HG03521 (cell line): Measurements from ENCODE around the gene CALHM1.
"Not testable (repeated sequence)": the region's sequence is repeated elsewhere in the genome, so short reads cannot be mapped to it uniquely, and the experiment has no call there.

Experiments
- ATAC-seq: cut with Tn5 transposase; IDR thresholded peaks from one replicate; pipeline ENCODE4 v1.9.1; 2021; ENCODE audit warnings: mild to moderate bottlenecking, moderate library complexity; ENCODE audit not compliant: unreplicated experiment

Gene CALHM1

GRCh38 chr10:103486635-103487409 lies 28.1 kb upstream of the CALHM1 start:
- not testable (repeated sequence) for ATAC-seq

GRCh38 chr10:103481974-103482531 lies 23.4 kb upstream of the CALHM1 start:
- no peak for ATAC-seq

DNA sequence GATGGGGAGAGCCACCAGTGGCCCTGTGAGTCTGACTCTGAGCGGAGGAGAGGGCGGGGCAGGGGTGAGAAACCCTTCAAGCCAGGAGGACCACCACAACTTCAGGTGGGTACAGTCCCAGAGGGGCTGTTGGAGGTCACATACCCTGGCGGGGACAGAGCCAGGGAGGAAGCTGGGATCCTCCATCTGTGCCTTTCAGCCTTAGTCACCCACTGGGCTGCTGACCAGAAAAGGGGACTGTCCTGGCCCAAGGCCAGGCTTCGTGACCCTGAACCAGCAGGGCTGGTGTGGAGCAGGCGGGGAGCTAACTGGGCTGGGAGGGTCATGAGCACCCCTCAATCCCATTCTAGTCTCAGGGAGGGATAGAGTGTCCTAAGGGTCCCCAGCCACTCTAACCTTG lies 21.8 kb upstream of the CALHM1 start:
- ATAC-seq: no peak

GRCh38 chr10:103479135-103479534 lies 20.4 kb upstream of the CALHM1 start, which contains the start of gene CALHM3:
Gene CALHM3 (minus strand): TSS chr10:103479240. CDS start chr10:103479032, 208 bp downstream.
- no peak for ATAC-seq

DNA sequence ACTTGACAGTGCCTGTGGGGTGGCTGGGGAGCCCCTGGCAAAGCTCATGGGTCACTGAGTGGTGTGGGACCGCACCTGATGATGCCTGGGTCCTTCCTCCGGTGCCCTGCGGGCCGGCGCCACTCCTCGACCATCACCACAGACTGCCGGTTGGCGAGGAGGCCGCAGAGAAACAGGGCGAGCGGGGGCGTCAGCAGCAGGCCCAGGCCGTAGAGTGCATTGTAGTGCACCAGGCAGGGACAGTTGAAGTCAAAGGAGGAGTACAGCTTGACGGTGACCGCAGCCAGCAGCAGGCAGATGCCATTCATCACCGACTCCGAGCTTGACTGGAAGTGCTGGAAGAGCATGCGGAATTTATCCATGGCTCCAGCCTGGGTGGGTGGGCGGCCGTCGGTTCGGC lies 20.0 kb upstream of the CALHM1 start:
- no peak for ATAC-seq

- ATAC-seq: no peak
Observed at GRCh38 chr10:103476046-103476768, 17.5 kb upstream of the CALHM1 start.

- ATAC-seq: no peak
Observed at GRCh38 chr10:103475437-103475836, 16.7 kb upstream of the CALHM1 start.

DNA sequence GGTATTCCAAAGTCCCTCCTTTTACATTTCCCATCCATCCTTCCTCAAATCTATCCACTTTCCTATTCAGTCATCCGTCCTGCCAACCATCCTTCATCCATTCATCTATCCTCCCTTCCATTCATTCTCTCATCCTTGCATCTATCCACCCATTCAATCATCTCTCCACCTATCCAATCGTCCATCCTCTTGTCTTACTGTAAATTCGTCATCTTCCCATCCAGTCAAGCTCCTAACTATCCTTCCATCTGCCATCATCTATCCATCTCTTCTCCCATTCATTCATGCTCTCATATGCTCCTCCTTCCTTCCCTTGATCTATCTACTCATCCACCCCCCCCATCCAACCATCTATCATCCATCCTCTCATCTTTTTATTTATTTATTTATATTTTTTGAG lies 15.4 kb upstream of the CALHM1 start:
- ATAC-seq: no peak

- no peak for ATAC-seq
Observed at GRCh38 chr10:103473261-103473671, 14.6 kb upstream of the CALHM1 start.

DNA sequence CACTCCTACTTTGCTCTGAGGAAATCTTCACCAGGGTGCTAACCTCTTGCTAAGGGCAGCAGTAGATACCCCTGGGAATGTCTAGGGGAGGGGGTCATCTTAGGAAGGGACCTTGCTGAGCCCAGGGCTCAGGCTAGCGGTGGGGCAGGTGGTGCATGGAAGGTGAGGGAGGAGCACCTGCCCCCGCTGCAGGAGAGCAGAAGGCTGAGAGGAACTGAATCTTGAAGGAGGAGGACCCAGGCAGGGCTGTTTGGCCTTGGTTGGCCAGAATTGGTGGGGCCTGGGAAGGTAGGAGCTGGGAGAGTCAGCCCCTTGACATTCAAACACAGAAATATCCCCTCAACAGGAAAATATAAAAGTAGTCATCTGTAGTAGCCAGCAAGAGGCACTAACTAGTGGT lies 13.3 kb upstream of the CALHM1 start:
- no peak for ATAC-seq

DNA sequence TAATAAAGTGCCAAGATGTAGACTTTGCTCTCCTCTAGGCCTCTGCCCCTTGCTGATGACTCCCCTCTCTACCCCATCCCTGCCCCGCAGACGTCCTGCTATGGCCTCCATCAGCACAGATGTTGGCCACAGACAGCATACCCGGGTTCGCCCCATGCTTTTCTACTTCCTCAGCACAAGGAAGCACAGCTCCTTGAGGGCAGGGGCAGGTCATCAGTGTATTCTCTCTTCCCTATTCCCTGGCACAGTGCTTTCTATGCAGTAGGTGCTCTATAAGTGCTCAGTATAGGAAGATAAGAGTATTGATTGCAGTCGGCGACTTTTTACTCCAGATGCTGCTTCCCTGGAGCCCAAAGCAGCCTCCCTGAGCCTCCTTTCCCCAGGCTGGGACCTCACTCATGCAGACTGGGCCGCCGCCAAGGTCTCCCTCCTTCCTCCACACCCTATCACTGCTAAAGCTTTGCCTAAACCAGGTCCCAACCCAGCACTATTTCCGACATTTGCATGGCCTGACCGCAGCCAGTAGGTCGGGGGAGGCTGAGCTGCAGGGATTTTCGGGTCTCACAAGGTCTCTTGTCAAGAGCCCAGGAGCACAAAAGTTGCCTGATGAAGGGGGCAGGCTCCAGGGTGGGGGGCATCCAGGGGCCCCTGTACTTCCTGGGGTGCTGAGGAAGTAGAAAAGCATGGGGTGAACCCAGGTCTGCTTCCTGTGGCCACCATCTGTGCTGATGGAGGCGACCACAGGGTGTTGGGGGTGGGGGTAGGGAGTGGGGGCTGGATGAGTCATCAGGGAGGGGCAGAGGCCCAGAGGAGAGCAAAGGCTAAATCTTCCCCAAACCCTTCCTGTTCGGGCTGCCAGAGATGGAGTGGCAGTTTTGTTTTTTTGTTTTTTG lies 12.3 kb upstream of the CALHM1 start:
- ATAC-seq: peak; percentile 58

DNA sequence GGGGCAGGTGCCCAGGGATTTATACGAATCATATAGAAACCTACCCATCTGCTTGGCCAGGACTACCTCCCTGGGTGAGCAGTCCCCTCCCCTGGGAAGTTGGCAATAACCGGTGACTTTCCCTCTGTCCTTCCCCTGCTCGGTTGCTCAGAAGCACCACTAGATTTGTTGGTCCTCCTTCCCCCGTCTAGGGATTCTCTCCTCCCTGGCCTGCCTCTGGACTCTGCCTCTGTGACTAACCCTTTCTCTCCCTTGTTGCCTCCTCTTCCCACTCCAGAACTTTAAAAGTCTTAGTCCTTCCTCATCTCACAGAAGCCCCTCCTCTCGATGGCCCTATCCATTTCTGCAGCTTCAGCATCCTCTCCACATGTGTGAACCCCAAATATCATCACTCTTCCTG lies 10.5 kb upstream of the CALHM1 start:
- ATAC-seq: no peak

- ATAC-seq: no peak
Observed at GRCh38 chr10:103467406-103467805, 8.7 kb upstream of the CALHM1 start.

DNA sequence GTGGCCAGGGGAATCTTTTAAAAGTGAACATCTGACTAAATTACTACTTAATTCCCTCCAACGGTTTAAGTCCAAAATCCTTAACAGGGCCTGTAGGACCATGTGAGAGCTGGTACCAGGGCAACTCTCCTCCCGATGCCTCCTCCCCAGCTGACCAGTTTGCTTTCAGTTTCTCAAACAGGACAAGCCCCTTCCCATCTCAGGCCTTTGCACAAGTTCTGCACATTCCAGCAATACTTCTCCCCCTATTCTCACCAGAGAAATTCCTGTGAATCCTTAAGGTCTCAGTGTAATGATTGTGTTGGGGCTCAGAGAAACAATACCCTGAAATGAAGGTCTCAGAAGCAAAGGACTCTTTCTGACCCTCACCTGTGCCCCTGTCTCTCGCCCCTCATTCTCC lies 8.0 kb upstream of the CALHM1 start:
- no peak for ATAC-seq

- ATAC-seq: no peak
Observed at GRCh38 chr10:103465411-103466179, 6.9 kb upstream of the CALHM1 start.

GRCh38 chr10:103463499-103463898 lies 4.8 kb upstream of the CALHM1 start:
- no peak for ATAC-seq

DNA sequence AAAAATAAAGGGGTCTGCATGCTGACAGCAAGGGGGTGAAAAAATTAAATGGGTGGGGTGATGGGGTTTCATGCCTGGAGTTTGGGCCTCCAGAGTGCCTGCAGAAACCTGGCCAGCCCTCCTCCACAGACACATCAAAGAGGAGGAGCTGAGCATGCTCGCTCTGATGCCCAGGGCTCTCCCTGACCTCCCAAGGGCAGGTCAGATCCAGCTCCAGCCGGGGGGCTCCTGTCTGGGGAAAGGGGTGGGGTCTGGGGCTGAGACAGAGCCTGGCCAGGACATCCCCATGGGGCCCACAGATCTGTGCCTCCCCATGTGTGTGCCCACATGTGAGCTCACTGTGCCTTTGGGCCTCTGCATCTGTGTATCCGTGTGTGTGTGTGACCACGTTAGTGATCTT lies 915 bp upstream of the CALHM1 start:
- ATAC-seq: no peak

GRCh38 chr10:103457896-103458583 lies 660 bp downstream of the CALHM1 start:
- ATAC-seq: no peak

DNA sequence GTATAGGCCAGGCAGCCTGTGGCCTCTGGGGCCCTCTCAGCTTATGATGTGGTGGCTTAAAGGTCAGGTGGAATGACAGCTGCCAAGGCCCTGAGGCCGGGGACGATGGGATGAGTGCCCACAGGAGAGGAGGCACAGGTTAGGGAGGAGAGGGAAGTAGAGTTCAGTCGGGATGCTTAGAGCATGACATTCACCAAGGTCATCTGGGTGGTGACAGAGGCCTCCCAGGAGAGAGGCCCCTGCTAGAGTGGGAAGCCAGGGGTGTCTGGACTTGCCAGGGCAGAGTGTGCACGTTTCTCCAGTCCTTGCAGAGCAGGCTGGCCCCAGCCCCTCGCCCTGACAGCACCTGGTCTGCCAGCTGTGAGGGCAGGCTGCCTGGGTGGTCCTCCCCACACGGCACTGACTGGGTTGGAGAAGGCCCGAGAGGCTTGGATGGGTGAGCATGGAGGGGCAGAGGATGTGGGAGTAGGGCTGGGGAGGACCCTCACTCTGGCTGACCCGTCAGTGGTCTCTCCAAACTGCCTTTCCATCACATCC lies 1.5 kb downstream of the CALHM1 start:
- no peak for ATAC-seq
